Right lobe of liver (tissue), 6 donors: ENCODE measurements around the gene NPSR1. TPM values are rescaled to one million over a fixed set of nuclear protein-coding genes. Genes with fewer than 3 reads are reported as not detected.

Source experiments
- ATAC-seq, 4 donors: fragments of 200-7000 bp; cut with Tn5 transposase; one replicate each; pipeline ENCODE4 v1.9.1; 2020; ENCODE audit warnings: mild to moderate bottlenecking in 4 of 4, moderate library complexity in 4 of 4
- DNase-seq, 3 donors: peaks; one replicate each; pipeline ENCODE4 v3.0.0-alpha.2; 2020
- H3K27ac ChIP-seq, 3 donors: fragments of 200-600 bp; one replicate each; pipeline ENCODE4 v1.8.0; 2022
- H3K27me3 ChIP-seq, 2 donors: fragments of 200-600 bp; one replicate each; pipeline ENCODE4 v1.8.0; 2022
- H3K36me3 ChIP-seq, 4 donors: fragments of 200-600 bp; sonication (generic) in 1 of 4; one replicate each; pipeline versions ENCODE4 v1.5.1 to v1.8.0; 2017 to 2022; ENCODE audit warnings: control low read depth in 1 of 4
- H3K4me1 ChIP-seq, 4 donors: fragments of 200-600 bp; sonication (generic) in 1 of 4; one replicate each; pipeline versions ENCODE4 v1.5.1 to v1.8.0; 2017 to 2022; ENCODE audit warnings: control low read depth in 1 of 4
- H3K4me3 ChIP-seq, 3 donors: fragments of 200-600 bp; one replicate each; pipeline ENCODE4 v1.8.0; 2022
- H3K9me3 ChIP-seq, 4 donors: fragments of 200-600 bp; sonication (generic) in 1 of 4; one replicate each; pipeline versions ENCODE4 v1.5.1 to v1.8.0; 2017 to 2022; ENCODE audit warnings: control low read depth in 1 of 4
- CTCF ChIP-seq, 4 donors: fragments of 200-600 bp in 3 of 4; fragments of 450-650 bp in 1 of 4; IDR thresholded peaks; one replicate each; pipeline versions ENCODE4 v1.5.1 to v1.8.0; 2016 to 2022; ENCODE audit warnings: antibody characterized with exemption in 4 of 4, mild to moderate bottlenecking in 2 of 4
- POLR2A ChIP-seq: fragments of 450-650 bp; IDR thresholded peaks from one replicate; pipeline ENCODE4 v1.6.1; 2017; ENCODE audit warnings: antibody characterized with exemption, mild to moderate bottlenecking
- WGBS: methylation state at CpG from one replicate; pipeline ENCODE4 v1.1.6; 2018; ENCODE audit warnings: low coverage, low lambda C conversion rate; ENCODE audit not compliant: insufficient coverage; ENCODE audit errors: missing lambda C conversion rate; 5-methylcytosine and 5-hydroxymethylcytosine counted together
- intact Hi-C, 2 donors: fragments of 100-400 bp; cut with DNase I; formaldehyde crosslinking; loops; one replicate each; pipeline versions ENCODE4 v1.11.2 to v1.14.1; 2022
- total RNA-seq, 6 experiments: library from RNA; depleted of rRNA in 2 of 6; stranded (reverse); fragments of >200 nt in 2 of 6; fragmentation: NEBNext Ultra II Directional in 3 of 6; extraction: Animal tissue kit (Norgen Biotek cat#: 25700) in 3 of 6; gene quantifications; one replicate each; pipeline versions ENCODE4 v1.1.0 to v1.2.4, GENCODE V29; 2016 to 2023
- donor health status: DM: no; HTN: yes; CAD: no.
- donor health status: DM: no; HTN: no; CAD: no.
- donor health status: DM: no; HTN: no; CAD: no.
- donor health status: DM: no; HTN: yes; CAD: no.
- donor health status: DM: no; HTN: yes; CAD: no.

NPSR1 gene
- total RNA-seq, 6 experiments from 2014 or later, result not detected

- no peaks in the 10 kb centered on the region for H3K4me1 ChIP-seq
- no peak for TF ChIP-seq CTCF (IDR thresholded peaks at IDR 0.05)
- no peak for TF ChIP-seq POLR2A
- no peak overlapping the region for H3K27ac ChIP-seq
- WGBS, result 79% methylated on average over 3 of the region's 3 CpGs
- intact Hi-C loops, result no loop called here
- no peaks in the 10 kb centered on the region for H3K27me3 ChIP-seq
- no peaks in the 10 kb centered on the region for H3K36me3 ChIP-seq
- DNase-seq (no peak), ATAC-seq (no peak)
- no peak overlapping the region for H3K4me3 ChIP-seq
- H3K9me3 ChIP-seq, result no peaks in the 10 kb centered on the region
These were observed 174.0 kb downstream of the NPSR1 start for GRCh38 chr7:34832020-34832419.

- H3K4me1 ChIP-seq, result no peaks in the 10 kb centered on the region
- TF ChIP-seq POLR2A (no peak), CTCF (IDR thresholded peaks at IDR 0.05) (no peak)
- no peaks in the 10 kb centered on the region for H3K27me3 ChIP-seq
- intact Hi-C loops, result no loop called here
- no peak for DNase-seq
- H3K27ac ChIP-seq, result no peak overlapping the region
- 45% methylated on average over 3 of the region's 3 CpGs for WGBS
- no peaks in the 10 kb centered on the region for H3K36me3 ChIP-seq
- no peak overlapping the region for H3K4me3 ChIP-seq
- no peaks in the 10 kb centered on the region for H3K9me3 ChIP-seq
- no peak for ATAC-seq
These were observed 178.0 kb downstream of the NPSR1 start for GRCh38 chr7:34835901-34836600.

GRCh38 chr7:34837316-34837715 lies 179.3 kb downstream of the NPSR1 start:
- intact Hi-C loops, result no loop called here
- Histone ChIP-seq H3K27me3 (no peaks in the 10 kb centered on the region), H3K4me1 (no peaks in the 10 kb centered on the region), H3K4me3 (no peak overlapping the region), H3K27ac (no peak overlapping the region), H3K36me3 (no peaks in the 10 kb centered on the region), H3K9me3 (no peaks in the 10 kb centered on the region)
- ATAC-seq, result no peak
- TF ChIP-seq POLR2A, result no peak
- TF ChIP-seq CTCF (IDR thresholded peaks at IDR 0.05), result no peak
- WGBS, result 33% methylated on average over 2 of the region's 2 CpGs
- DNase-seq, result no peak

GRCh38 chr7:34837801-34838201 lies 179.8 kb downstream of the NPSR1 start:
- no peak for ATAC-seq
- no peaks in the 10 kb centered on the region for H3K27me3 ChIP-seq
- 27% methylated on average over 2 of the region's 2 CpGs for whole genome bisulfite sequencing
- H3K4me3 ChIP-seq, result no peak overlapping the region
- no peaks in the 10 kb centered on the region for H3K9me3 ChIP-seq
- no peak for DNase-seq
- no peak overlapping the region for H3K27ac ChIP-seq
- TF ChIP-seq CTCF (IDR thresholded peaks at IDR 0.05) (no peak), POLR2A (no peak)
- H3K36me3 ChIP-seq, result no peaks in the 10 kb centered on the region
- intact Hi-C loops, result no loop called here
- no peaks in the 10 kb centered on the region for H3K4me1 ChIP-seq
